HFFc6 (cell line): Measurements from ENCODE around the gene DNASE1L2. TPM values are rescaled to one million over a fixed set of nuclear protein-coding genes. Genes with fewer than 3 reads are reported as not detected.

Experiments
- DNase-seq: peaks from one replicate; pipeline ENCODE4 v3.0.0-alpha.2; 2018
- H3K27ac Mint-ChIP-seq: 2 replicates; pipeline ENCODE4 v1.8.0; 2020; ENCODE audit warnings: mild to moderate bottlenecking, mixed read lengths
- H3K27me3 Mint-ChIP-seq: 2 replicates; pipeline ENCODE4 v1.8.0; 2021; ENCODE audit warnings: mild to moderate bottlenecking, moderate library complexity, mixed read lengths; ENCODE audit not compliant: insufficient read depth
- H3K36me3 Mint-ChIP-seq: 2 replicates; pipeline ENCODE4 v1.8.0; 2021; ENCODE audit warnings: low read depth, mixed read lengths
- H3K4me1 Mint-ChIP-seq: 2 replicates; pipeline ENCODE4 v1.8.0; 2020; ENCODE audit warnings: low read depth, mixed read lengths
- H3K4me3 Mint-ChIP-seq: 2 replicates; pipeline ENCODE4 v1.8.0; 2020; ENCODE audit warnings: mild to moderate bottlenecking, moderate library complexity, mixed read lengths
- H3K9me3 Mint-ChIP-seq: 2 replicates; pipeline ENCODE4 v1.8.0; 2020; ENCODE audit warnings: mild to moderate bottlenecking, mixed read lengths
- CTCF ChIP-seq: fragments of 200-600 bp; sonication (generic); IDR thresholded peaks from 2 replicates; pipeline ENCODE4 v1.5.0; 2021; ENCODE audit warnings: antibody characterized with exemption, mild to moderate bottlenecking
- total RNA-seq, 6 experiments: library from RNA; stranded (reverse); fragmentation: NEBNext Ultra II Directional; extraction: Animal tissue kit (Norgen Biotek cat#: 25700); gene quantifications; 2 replicates in 1 of 6; 3 replicates in 5 of 6; pipeline ENCODE4 v1.2.3, GENCODE V29; 2021

The DNASE1L2 gene
- total RNA-seq, 6 experiments from 2014 or later: 0.82 to 1.5 (median 1.1) TPM

GRCh38 chr16:2223221-2223941 lies 12.9 kb upstream of the DNASE1L2 start, which contains the start of gene E4F1:
E4F1 (plus strand) TSS chr16:2223591; CDS start chr16:2223614, 23 bp downstream.
- Mint-ChIP-seq H3K4me1 (peaks cover 16% of the 10 kb centered on the region), H3K4me3 (peak within 1 kb of the TSS; percentile 90), H3K9me3 (no peaks in the 10 kb centered on the region), H3K27ac (peak within 1 kb of the TSS; percentile 60), H3K27me3 (no peaks in the 10 kb centered on the region), H3K36me3 (no peaks in the 10 kb centered on the region)
- TF ChIP-seq CTCF: peak; percentile 22; the same call in 1 of the 2 replicates
- DNase-seq: peak; percentile 99

GRCh38 chr16:2223942-2224486 lies 12.2 kb upstream of the DNASE1L2 start:
- peak overlapping the region; percentile 60 for H3K27ac Mint-ChIP-seq
- no peaks in the 10 kb centered on the region for H3K36me3 Mint-ChIP-seq
- TF ChIP-seq CTCF: no peak
- peak overlapping the region; percentile 90 for H3K4me3 Mint-ChIP-seq
- no peaks in the 10 kb centered on the region for H3K9me3 Mint-ChIP-seq
- peak; percentile 30 for DNase-seq
- peaks cover 16% of the 10 kb centered on the region for H3K4me1 Mint-ChIP-seq
- no peaks in the 10 kb centered on the region for H3K27me3 Mint-ChIP-seq

GRCh38 chr16:2226245-2226793 lies 9.9 kb upstream of the DNASE1L2 start:
- Mint-ChIP-seq H3K27ac (peak overlapping the region; percentile 72), H3K27me3 (no peaks in the 10 kb centered on the region; the same call in 1 of the 2 replicates), H3K4me3 (peak overlapping the region; percentile 54), H3K36me3 (no peaks in the 10 kb centered on the region), H3K4me1 (peaks cover 16% of the 10 kb centered on the region), H3K9me3 (no peaks in the 10 kb centered on the region)
- DNase-seq: no peak
- no peak for TF ChIP-seq CTCF

- DNase-seq: no peak
- no peak overlapping the region; the same call in 1 of the 2 replicates for H3K27ac Mint-ChIP-seq
- no peaks in the 10 kb centered on the region; the same call in none of the 2 replicates for H3K27me3 Mint-ChIP-seq
- H3K4me3 Mint-ChIP-seq: no peak overlapping the region
- no peaks in the 10 kb centered on the region for H3K9me3 Mint-ChIP-seq
- H3K4me1 Mint-ChIP-seq: peaks cover 16% of the 10 kb centered on the region
- H3K36me3 Mint-ChIP-seq: no peaks in the 10 kb centered on the region
- TF ChIP-seq CTCF: no peak
These were observed 9.3 kb upstream of the DNASE1L2 start for GRCh38 chr16:2226918-2227317.

- no peak for TF ChIP-seq CTCF
- H3K36me3 Mint-ChIP-seq: no peaks in the 10 kb centered on the region
- no peaks in the 10 kb centered on the region for H3K9me3 Mint-ChIP-seq
These were observed 8.0 kb upstream of the DNASE1L2 start for GRCh38 chr16:2228161-2228824.

More at GRCh38 chr16:2228161-2228824, 8.0 kb upstream of the DNASE1L2 start:
- Mint-ChIP-seq H3K4me1 (peaks cover 16% of the 10 kb centered on the region), H3K27ac (no peak overlapping the region), H3K4me3 (no peak overlapping the region), H3K27me3 (no peaks in the 10 kb centered on the region; the same call in none of the 2 replicates)
- no peak for DNase-seq
